ENCODE data around the gene ELMO2.

The ELMO2 gene

GRCh38 chr20:46363874-46364669 lies 42.3 kb downstream of the ELMO2 start:
- H3K36me3 ChIP-seq (ENCODE audit: control insufficient read depth in 2 of 2, insufficient read depth in 1 of 2, low read length in 2 of 2) = peaks cover 5 to 69% of the 10 kb centered on the region in 2 experiments; a peak in 2 of 3 replicates
- CTCF ChIA-PET = interaction anchor here (0.7 to 2.6 kb wide), 3 partner anchors 10 to 43 kb away, joined by 3 to 13 read pairs (median 4); partner anchors contain the start of gene ELMO2
- POLR2A ChIA-PET = interaction anchor here (0.6 to 2.4 kb wide), 17 partner anchors 8 to 873 kb away, joined by 3 to 24 read pairs (median 4); partner anchors contain the start of genes ELMO2 and TP53RK
- H3K4me1 ChIP-seq (ENCODE audit: control insufficient read depth, insufficient read depth, low read length) = peaks cover 6% of the 10 kb centered on the region
- H3K4me3 ChIP-seq (ENCODE audit: low read depth, low read length) = peak overlapping the region; percentile 96
- H3K9me3 ChIP-seq (ENCODE audit: control insufficient read depth, insufficient read depth, low read depth, low read length) = no peaks in the 10 kb centered on the region
- H3K27ac ChIP-seq (ENCODE audit: extremely low read depth, low read depth, low read length) = peak overlapping the region; percentile 86
- TF ChIP-seq ZBTB21 (tag by site-specific recombination; IDR thresholded peaks at IDR 0.05) = peak; percentile 77
- TF ChIP-seq PATZ1 (tag by site-specific recombination; IDR thresholded peaks at IDR 0.05) = peak; percentile 73
- TF ChIP-seq SP2 (tag by site-specific recombination; IDR thresholded peaks at IDR 0.05) = peak; percentile 85
- peak; percentile 41; the same call in 1 of the 2 replicates for TF ChIP-seq SCRT2 (tag by site-specific recombination; IDR thresholded peaks at IDR 0.05)
- no peak for TF ChIP-seq PRDM1 (tag by site-specific recombination; IDR thresholded peaks at IDR 0.05)
- peak; percentile 25; the same call in 1 of the 2 replicates for TF ChIP-seq TRIM28 (IDR thresholded peaks at IDR 0.05; ENCODE audit: borderline replicate concordance, low read length)
- no peak for TF ChIP-seq ZNF768 (tag by site-specific recombination; IDR thresholded peaks at IDR 0.05)
- no peak for TF ChIP-seq ZNF560 (tag by site-specific recombination; IDR thresholded peaks at IDR 0.05; ENCODE audit: borderline replicate concordance)
- no peak for TF ChIP-seq MEIS1 (CRISPR knock-in tag; IDR thresholded peaks at IDR 0.05; ENCODE audit: borderline replicate concordance)
- TF ChIP-seq ZSCAN23 (tag by site-specific recombination; IDR thresholded peaks at IDR 0.05) = 0 out of 2 replicates have a peak, but pooled peaks have one; percentile 41
- TF ChIP-seq PBX3 (CRISPR knock-in tag; IDR thresholded peaks at IDR 0.05) = peak; percentile 41; the same call in 1 of the 2 replicates
- no peak for TF ChIP-seq ZBTB7A (tag by site-specific recombination; IDR thresholded peaks at IDR 0.05; ENCODE audit: low read depth)
- TF ChIP-seq KLF16 (tag by site-specific recombination; IDR thresholded peaks at IDR 0.05) = peak; percentile 92
- no peak for TF ChIP-seq ZNF133 (tag by site-specific recombination; IDR thresholded peaks at IDR 0.05)
- peak; percentile 78; the same call in 1 of the 2 replicates for TF ChIP-seq ZNF692 (tag by site-specific recombination; IDR thresholded peaks at IDR 0.05)
- no peak for TF ChIP-seq ZNF677 (tag by site-specific recombination; IDR thresholded peaks at IDR 0.05)
- peak; percentile 29; the same call in 1 of the 2 replicates for TF ChIP-seq IKZF3 (tag by site-specific recombination; IDR thresholded peaks at IDR 0.05)
- no peak for TF ChIP-seq ZNF654 (tag by site-specific recombination; IDR thresholded peaks at IDR 0.05; ENCODE audit: low read depth)
- TF ChIP-seq ZNF701 (tag by site-specific recombination; IDR thresholded peaks at IDR 0.05) = no peak
- peak; percentile 54; the same call in 1 of the 2 replicates for TF ChIP-seq ZBTB17 (tag by site-specific recombination; IDR thresholded peaks at IDR 0.05)
- TF ChIP-seq ZNF146 (tag by site-specific recombination; IDR thresholded peaks at IDR 0.05) = peak; percentile 43; the same call in 1 of the 2 replicates
- TF ChIP-seq ZNF280D (tag by site-specific recombination; IDR thresholded peaks at IDR 0.05) = no peak
- TF ChIP-seq ZNF48 (tag by site-specific recombination; IDR thresholded peaks at IDR 0.05) = no peak
- TF ChIP-seq ZNF416 (tag by site-specific recombination; IDR thresholded peaks at IDR 0.05) = no peak
- TF ChIP-seq ZNF2 (tag by site-specific recombination; IDR thresholded peaks at IDR 0.05) = peak; percentile 72
- no peak for TF ChIP-seq ZFP3 (tag by site-specific recombination; IDR thresholded peaks at IDR 0.05; ENCODE audit: low read depth)
- TF ChIP-seq BCL6B (tag by site-specific recombination; IDR thresholded peaks at IDR 0.05) = no peak
- no peak for TF ChIP-seq ZNF521 (tag by site-specific recombination; IDR thresholded peaks at IDR 0.05)
- no peak for TF ChIP-seq ZNF549 (tag by site-specific recombination; IDR thresholded peaks at IDR 0.05)

All from HEK293 (cell line).